ENCODE measurements around the gene FURIN.

The FURIN gene

DNA sequence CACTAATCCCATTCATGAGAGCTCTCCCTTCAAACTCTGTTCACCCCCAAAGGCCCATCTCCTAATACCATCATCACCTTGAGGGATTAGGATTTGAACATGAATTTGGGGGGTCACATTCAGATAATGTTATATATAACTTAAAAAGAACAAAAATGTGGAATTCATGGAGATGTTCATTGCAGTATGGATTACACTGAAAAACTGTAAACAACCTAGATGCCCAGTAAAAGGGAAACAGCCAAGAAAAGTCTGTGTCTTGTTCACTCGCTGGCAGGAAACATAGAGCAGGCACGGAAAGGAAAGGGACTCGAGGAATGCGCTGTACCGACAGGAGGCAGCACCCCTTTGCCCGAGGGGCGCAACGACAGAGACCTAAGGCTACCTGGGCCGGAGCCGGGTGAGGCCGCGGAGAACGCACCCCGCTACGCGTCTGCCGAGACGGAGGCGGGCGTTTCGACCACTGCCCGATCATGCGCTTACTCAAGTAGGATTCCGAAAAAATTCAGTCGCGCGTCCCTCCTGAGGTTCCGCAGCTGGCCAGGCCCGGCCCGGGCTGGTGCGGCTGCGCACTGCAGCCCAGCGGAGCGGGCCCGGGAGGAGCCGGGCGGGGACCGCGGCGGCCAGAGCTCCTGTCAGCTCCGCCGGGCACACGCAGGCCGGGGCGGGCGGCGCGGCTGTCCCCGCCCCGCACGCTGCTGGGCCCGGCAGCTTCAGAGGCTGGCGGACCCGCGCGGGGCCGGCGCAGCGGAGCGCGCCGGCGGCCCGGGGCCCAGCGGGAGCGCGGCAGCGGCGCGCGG is 33.9 kb downstream of the FURIN start (continued):
- peak; percentile 94; the same call in 1 of the 2 replicates for TF ChIP-seq ZNF561 (tag by site-specific recombination; IDR thresholded peaks at IDR 0.05; ENCODE audit: borderline replicate concordance)
- TF ChIP-seq ZNF211 (tag by site-specific recombination; IDR thresholded peaks at IDR 0.05; ENCODE audit: low read depth) = no peak
- TF ChIP-seq ZNF174 (tag by site-specific recombination; IDR thresholded peaks at IDR 0.05) = no peak
- TF ChIP-seq YY1 (tag by site-specific recombination; IDR thresholded peaks at IDR 0.05) = no peak
- TF ChIP-seq ZNF16 (tag by site-specific recombination; IDR thresholded peaks at IDR 0.05; ENCODE audit: low read depth) = no peak
- TF ChIP-seq, protein P1, sequence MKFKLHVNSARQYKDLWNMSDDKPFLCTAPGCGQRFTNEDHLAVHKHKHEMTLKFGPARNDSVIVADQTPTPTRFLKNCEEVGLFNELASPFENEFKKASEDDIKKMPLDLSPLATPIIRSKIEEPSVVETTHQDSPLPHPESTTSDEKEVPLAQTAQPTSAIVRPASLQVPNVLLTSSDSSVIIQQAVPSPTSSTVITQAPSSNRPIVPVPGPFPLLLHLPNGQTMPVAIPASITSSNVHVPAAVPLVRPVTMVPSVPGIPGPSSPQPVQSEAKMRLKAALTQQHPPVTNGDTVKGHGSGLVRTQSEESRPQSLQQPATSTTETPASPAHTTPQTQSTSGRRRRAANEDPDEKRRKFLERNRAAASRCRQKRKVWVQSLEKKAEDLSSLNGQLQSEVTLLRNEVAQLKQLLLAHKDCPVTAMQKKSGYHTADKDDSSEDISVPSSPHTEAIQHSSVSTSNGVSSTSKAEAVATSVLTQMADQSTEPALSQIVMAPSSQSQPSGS (tag by site-specific recombination; IDR thresholded peaks at IDR 0.05; ENCODE audit: low read depth) = no peak
- TF ChIP-seq, protein P2, sequence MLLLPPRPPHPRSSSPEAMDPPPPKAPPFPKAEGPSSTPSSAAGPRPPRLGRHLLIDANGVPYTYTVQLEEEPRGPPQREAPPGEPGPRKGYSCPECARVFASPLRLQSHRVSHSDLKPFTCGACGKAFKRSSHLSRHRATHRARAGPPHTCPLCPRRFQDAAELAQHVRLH (tag by site-specific recombination; IDR thresholded peaks at IDR 0.05) = 0 out of 2 replicates have a peak, but pooled peaks have one; percentile 20
- TF ChIP-seq ZNF610 (tag by site-specific recombination; IDR thresholded peaks at IDR 0.05; ENCODE audit: borderline replicate concordance) = no peak
- no peak for TF ChIP-seq ZNF146 (tag by site-specific recombination; IDR thresholded peaks at IDR 0.05)
- TF ChIP-seq SP2 (tag by site-specific recombination; IDR thresholded peaks at IDR 0.05) = peak; percentile 40
- no peak for TF ChIP-seq ZNF274 (IDR thresholded peaks at IDR 0.05; ENCODE audit: low read length)
- TF ChIP-seq ZNF274 (tag by site-specific recombination; IDR thresholded peaks at IDR 0.05; ENCODE audit: borderline replicate concordance) = no peak
- TF ChIP-seq, protein P3, sequence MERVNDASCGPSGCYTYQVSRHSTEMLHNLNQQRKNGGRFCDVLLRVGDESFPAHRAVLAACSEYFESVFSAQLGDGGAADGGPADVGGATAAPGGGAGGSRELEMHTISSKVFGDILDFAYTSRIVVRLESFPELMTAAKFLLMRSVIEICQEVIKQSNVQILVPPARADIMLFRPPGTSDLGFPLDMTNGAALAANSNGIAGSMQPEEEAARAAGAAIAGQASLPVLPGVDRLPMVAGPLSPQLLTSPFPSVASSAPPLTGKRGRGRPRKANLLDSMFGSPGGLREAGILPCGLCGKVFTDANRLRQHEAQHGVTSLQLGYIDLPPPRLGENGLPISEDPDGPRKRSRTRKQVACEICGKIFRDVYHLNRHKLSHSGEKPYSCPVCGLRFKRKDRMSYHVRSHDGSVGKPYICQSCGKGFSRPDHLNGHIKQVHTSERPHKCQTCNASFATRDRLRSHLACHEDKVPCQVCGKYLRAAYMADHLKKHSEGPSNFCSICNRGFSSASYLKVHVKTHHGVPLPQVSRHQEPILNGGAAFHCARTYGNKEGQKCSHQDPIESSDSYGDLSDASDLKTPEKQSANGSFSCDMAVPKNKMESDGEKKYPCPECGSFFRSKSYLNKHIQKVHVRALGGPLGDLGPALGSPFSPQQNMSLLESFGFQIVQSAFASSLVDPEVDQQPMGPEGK (tag by site-specific recombination; IDR thresholded peaks at IDR 0.05) = peak; percentile 37; the same call in 1 of the 2 replicates
- TF ChIP-seq ZNF660 (tag by site-specific recombination; IDR thresholded peaks at IDR 0.05) = peak; percentile 73
- no peak for TF ChIP-seq ZNF544 (tag by site-specific recombination; IDR thresholded peaks at IDR 0.05)
- TF ChIP-seq ZNF777 (tag by site-specific recombination; IDR thresholded peaks at IDR 0.05; ENCODE audit: borderline replicate concordance) = no peak; the same call in 1 of the 2 replicates
- TF ChIP-seq TRIM28 (IDR thresholded peaks at IDR 0.05; ENCODE audit: borderline replicate concordance, low read length) = 0 out of 2 replicates have a peak, but pooled peaks have one; percentile 29
- peak; percentile 88 for TF ChIP-seq ZFP37 (tag by site-specific recombination; IDR thresholded peaks at IDR 0.05)
- no peak for TF ChIP-seq ZNF555 (tag by site-specific recombination; conservative IDR thresholded peaks at IDR 0.05)
- no peak for TF ChIP-seq IKZF3 (tag by site-specific recombination; IDR thresholded peaks at IDR 0.05)
- TF ChIP-seq ZXDB (tag by site-specific recombination; IDR thresholded peaks at IDR 0.05) = peak; percentile 74
- TF ChIP-seq, protein P4, sequence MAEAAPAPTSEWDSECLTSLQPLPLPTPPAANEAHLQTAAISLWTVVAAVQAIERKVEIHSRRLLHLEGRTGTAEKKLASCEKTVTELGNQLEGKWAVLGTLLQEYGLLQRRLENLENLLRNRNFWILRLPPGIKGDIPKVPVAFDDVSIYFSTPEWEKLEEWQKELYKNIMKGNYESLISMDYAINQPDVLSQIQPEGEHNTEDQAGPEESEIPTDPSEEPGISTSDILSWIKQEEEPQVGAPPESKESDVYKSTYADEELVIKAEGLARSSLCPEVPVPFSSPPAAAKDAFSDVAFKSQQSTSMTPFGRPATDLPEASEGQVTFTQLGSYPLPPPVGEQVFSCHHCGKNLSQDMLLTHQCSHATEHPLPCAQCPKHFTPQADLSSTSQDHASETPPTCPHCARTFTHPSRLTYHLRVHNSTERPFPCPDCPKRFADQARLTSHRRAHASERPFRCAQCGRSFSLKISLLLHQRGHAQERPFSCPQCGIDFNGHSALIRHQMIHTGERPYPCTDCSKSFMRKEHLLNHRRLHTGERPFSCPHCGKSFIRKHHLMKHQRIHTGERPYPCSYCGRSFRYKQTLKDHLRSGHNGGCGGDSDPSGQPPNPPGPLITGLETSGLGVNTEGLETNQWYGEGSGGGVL (tag by site-specific recombination; IDR thresholded peaks at IDR 0.05) = no peak
- peak; percentile 56 for TF ChIP-seq ZNF366 (tag by site-specific recombination; conservative IDR thresholded peaks at IDR 0.05)
- no peak for TF ChIP-seq ZNF785 (tag by site-specific recombination; IDR thresholded peaks at IDR 0.05)
- TF ChIP-seq YY2 (tag by site-specific recombination; IDR thresholded peaks at IDR 0.05) = no peak
- no peak; the same call in 1 of the 2 replicates for TF ChIP-seq ZFP69B (tag by site-specific recombination; IDR thresholded peaks at IDR 0.05)
- no peak for TF ChIP-seq OVOL3 (tag by site-specific recombination; IDR thresholded peaks at IDR 0.05)
- TF ChIP-seq, protein P5, sequence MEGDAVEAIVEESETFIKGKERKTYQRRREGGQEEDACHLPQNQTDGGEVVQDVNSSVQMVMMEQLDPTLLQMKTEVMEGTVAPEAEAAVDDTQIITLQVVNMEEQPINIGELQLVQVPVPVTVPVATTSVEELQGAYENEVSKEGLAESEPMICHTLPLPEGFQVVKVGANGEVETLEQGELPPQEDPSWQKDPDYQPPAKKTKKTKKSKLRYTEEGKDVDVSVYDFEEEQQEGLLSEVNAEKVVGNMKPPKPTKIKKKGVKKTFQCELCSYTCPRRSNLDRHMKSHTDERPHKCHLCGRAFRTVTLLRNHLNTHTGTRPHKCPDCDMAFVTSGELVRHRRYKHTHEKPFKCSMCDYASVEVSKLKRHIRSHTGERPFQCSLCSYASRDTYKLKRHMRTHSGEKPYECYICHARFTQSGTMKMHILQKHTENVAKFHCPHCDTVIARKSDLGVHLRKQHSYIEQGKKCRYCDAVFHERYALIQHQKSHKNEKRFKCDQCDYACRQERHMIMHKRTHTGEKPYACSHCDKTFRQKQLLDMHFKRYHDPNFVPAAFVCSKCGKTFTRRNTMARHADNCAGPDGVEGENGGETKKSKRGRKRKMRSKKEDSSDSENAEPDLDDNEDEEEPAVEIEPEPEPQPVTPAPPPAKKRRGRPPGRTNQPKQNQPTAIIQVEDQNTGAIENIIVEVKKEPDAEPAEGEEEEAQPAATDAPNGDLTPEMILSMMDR (tag by site-specific recombination; IDR thresholded peaks at IDR 0.05) = peak; percentile 97
- TF ChIP-seq, protein P6, sequence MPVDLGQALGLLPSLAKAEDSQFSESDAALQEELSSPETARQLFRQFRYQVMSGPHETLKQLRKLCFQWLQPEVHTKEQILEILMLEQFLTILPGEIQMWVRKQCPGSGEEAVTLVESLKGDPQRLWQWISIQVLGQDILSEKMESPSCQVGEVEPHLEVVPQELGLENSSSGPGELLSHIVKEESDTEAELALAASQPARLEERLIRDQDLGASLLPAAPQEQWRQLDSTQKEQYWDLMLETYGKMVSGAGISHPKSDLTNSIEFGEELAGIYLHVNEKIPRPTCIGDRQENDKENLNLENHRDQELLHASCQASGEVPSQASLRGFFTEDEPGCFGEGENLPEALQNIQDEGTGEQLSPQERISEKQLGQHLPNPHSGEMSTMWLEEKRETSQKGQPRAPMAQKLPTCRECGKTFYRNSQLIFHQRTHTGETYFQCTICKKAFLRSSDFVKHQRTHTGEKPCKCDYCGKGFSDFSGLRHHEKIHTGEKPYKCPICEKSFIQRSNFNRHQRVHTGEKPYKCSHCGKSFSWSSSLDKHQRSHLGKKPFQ (tag by site-specific recombination; IDR thresholded peaks at IDR 0.05) = no peak
- TF ChIP-seq, protein P7, sequence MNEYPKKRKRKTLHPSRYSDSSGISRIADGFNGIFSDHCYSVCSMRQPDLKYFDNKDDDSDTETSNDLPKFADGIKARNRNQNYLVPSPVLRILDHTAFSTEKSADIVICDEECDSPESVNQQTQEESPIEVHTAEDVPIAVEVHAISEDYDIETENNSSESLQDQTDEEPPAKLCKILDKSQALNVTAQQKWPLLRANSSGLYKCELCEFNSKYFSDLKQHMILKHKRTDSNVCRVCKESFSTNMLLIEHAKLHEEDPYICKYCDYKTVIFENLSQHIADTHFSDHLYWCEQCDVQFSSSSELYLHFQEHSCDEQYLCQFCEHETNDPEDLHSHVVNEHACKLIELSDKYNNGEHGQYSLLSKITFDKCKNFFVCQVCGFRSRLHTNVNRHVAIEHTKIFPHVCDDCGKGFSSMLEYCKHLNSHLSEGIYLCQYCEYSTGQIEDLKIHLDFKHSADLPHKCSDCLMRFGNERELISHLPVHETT (tag by site-specific recombination; IDR thresholded peaks at IDR 0.05) = 0 out of 2 replicates have a peak, but pooled peaks have one; percentile 43

Measured in HEK293 (cell line).